ACC112 (cell line): ENCODE measurements around the gene EEF1A1.

ENCODE experiments used
- H2AFZ ChIP-seq: fragments of 200-600 bp; sonication (generic); one replicate; pipeline ENCODE4 v1.6.0; 2017; ENCODE audit warnings: antibody characterized with exemption, low read length; ENCODE audit not compliant: unreplicated experiment
- H3K27ac ChIP-seq: fragments of 200-600 bp; sonication (generic); 2 replicates; pipeline ENCODE4 v1.5.1; 2014; ENCODE audit warnings: low read depth, mild to moderate bottlenecking, antibody characterized with exemption, low read length, moderate library complexity
- H3K27me3 ChIP-seq: fragments of 200-600 bp; sonication (generic); 2 replicates; pipeline ENCODE4 v1.6.1; 2014; ENCODE audit warnings: mild to moderate bottlenecking, antibody characterized with exemption, low read length, moderate library complexity, mixed read lengths; ENCODE audit not compliant: insufficient read depth
- H3K36me3 ChIP-seq: fragments of 200-600 bp; sonication (generic); 2 replicates; pipeline ENCODE4 v1.6.1; 2016; ENCODE audit warnings: mild to moderate bottlenecking, antibody characterized with exemption, low read length, moderate library complexity, mixed read lengths; ENCODE audit not compliant: insufficient read depth
- H3K4me1 ChIP-seq: fragments of 200-600 bp; sonication (generic); one replicate; pipeline ENCODE4 v1.6.1; 2016; ENCODE audit warnings: low read length, mixed read lengths; ENCODE audit not compliant: insufficient read depth, unreplicated experiment, control insufficient read depth
- H3K4me3 ChIP-seq: fragments of 200-600 bp; sonication (generic); 2 replicates; pipeline ENCODE4 v1.5.1; 2014; ENCODE audit warnings: mild to moderate bottlenecking, low read depth, low read length
- H3K79me2 ChIP-seq: fragments of 200-600 bp; sonication (generic); one replicate; pipeline ENCODE4 v1.6.0; 2016; ENCODE audit warnings: low read length; ENCODE audit not compliant: control insufficient read depth, unreplicated experiment, insufficient read depth

EEF1A1 gene

DNA sequence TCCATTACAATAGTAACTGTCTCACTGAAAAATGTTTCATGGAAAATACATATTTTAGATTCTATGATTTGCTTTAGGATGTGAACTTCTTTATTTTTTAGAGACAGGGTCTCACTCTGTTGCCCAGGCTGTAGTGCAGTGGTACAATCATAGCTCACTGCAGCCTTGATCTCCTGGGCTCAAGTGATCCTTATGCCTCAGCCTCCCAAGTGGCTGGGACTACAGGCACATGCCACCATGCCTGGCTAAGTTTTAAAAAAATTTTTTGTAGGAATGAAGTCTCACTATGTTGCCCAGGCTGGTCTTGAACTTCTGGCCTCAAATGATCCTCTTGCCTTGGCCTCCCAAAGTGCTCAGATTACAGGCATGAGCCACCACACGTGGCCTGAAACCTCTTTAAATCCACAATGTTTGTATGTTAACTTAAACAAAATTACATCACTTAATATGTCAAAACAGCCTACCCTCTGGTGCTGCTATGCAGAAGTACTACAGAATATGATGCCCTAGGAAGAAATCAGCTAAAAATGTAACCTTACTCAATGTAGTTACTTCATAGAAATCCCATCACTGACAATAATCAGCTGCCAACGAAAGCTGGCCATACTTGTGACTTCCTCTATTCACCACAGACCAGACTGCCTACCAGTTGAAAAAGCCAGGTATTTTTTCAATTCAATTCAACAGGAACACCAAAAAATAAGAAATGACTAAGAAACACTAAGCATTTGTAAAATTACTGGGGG is 17.6 kb downstream of the EEF1A1 start:
- no peaks in the 10 kb centered on the region for H3K27me3 ChIP-seq
- no peaks in the 10 kb centered on the region for H3K79me2 ChIP-seq
- no peak overlapping the region for H3K4me3 ChIP-seq
- no peaks in the 10 kb centered on the region for H3K4me1 ChIP-seq
- peaks cover 16% of the 10 kb centered on the region for H3K36me3 ChIP-seq
- H2AFZ ChIP-seq: no peak overlapping the region
- no peak overlapping the region for H3K27ac ChIP-seq

DNA sequence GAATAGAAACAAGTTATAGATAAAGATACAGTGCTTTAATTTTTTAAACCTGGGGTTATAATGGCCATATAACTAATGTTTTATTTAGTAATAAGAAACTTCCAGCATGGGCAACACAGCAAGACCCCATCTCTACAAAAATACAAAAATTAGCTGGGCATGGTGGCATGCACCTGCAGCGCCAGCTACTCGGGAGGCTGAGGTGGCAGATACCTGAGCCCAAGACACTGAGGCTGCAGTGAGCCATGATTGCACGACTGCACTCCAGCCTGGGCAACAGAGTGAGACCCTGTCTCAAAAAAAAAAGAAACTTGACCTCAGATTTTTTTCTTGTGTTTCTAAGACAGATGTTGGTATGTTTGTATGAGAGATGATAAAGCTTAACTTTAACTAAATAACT is 22.9 kb downstream of the EEF1A1 start:
- no peak overlapping the region for H2AFZ ChIP-seq
- H3K27me3 ChIP-seq: no peaks in the 10 kb centered on the region
- H3K36me3 ChIP-seq: peaks cover 29% of the 10 kb centered on the region
- H3K4me1 ChIP-seq: no peaks in the 10 kb centered on the region
- H3K79me2 ChIP-seq: no peaks in the 10 kb centered on the region
- H3K4me3 ChIP-seq: no peak overlapping the region
- H3K27ac ChIP-seq: no peak overlapping the region

DNA sequence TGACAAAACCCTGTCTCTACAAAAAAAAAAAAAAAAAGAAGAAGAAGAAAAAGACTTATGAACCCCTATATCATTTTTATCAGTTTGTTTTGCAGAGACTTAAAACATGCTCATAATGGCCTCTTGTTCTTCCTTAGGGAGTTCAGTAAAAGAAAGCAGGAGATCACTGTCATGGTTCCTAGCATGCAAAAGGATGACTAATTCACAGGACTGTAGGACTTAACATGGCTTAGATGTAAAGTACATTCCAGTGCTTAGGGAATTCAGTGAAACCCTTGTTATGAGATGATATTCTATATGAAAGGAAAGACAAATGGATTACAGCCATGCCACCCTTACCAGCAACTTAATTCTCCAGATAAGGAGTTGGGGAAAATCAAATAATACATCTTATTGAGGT is 29.5 kb downstream of the EEF1A1 start:
- Histone ChIP-seq H3K27me3 (no peaks in the 10 kb centered on the region), H3K36me3 (peaks cover 34% of the 10 kb centered on the region), H3K4me1 (no peaks in the 10 kb centered on the region), H2AFZ (no peak overlapping the region), H3K27ac (no peak overlapping the region), H3K4me3 (no peak overlapping the region), H3K79me2 (no peaks in the 10 kb centered on the region)

DNA sequence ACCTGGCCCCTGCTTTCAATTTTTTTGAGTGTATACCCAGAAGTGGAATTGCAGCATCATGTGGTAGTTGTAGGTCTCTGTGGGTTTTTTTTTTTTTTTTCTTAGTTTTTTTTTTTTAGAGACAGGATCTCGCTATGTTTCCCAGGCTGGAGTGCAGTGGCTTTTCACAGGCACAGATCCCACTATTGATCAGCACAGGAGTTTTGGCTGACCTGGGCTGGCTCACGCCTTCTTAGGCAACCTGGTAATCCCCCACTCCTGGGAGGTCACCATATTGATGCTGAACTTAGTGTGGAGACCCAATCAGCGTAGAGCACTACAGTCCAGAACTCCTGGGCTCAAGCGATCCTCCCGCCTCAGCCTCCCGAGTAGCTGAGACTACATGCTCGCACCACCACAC is 33.4 kb downstream of the EEF1A1 start:
- no peaks in the 10 kb centered on the region for H3K79me2 ChIP-seq
- no peaks in the 10 kb centered on the region for H3K4me1 ChIP-seq
- no peak overlapping the region for H3K27ac ChIP-seq
- H3K36me3 ChIP-seq: peaks cover 31% of the 10 kb centered on the region
- no peak overlapping the region for H3K4me3 ChIP-seq
- H2AFZ ChIP-seq: no peak overlapping the region
- no peaks in the 10 kb centered on the region for H3K27me3 ChIP-seq

DNA sequence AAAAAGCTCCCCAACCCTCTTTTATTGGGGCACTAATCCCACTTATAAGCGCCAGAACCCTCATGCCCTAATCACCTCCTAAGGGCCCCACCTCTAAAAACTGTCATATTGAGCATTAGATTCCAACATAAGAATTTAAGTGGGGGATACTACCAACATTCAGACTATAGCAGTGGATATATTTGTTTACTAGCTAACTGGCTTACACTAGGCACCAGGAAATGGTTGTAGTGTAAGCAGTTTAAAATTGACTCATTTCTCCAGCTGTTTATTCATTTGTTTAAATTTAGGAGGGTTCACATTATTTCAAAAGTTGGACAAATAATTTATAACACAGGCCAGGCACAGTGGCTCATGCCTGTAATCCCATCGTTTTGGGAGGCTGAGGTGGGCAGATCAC is 36.4 kb downstream of the EEF1A1 start:
- Histone ChIP-seq H3K36me3 (peaks cover 26% of the 10 kb centered on the region), H3K4me3 (no peak overlapping the region), H3K27me3 (no peaks in the 10 kb centered on the region), H3K27ac (no peak overlapping the region), H3K79me2 (no peaks in the 10 kb centered on the region), H3K4me1 (no peaks in the 10 kb centered on the region), H2AFZ (no peak overlapping the region)

DNA sequence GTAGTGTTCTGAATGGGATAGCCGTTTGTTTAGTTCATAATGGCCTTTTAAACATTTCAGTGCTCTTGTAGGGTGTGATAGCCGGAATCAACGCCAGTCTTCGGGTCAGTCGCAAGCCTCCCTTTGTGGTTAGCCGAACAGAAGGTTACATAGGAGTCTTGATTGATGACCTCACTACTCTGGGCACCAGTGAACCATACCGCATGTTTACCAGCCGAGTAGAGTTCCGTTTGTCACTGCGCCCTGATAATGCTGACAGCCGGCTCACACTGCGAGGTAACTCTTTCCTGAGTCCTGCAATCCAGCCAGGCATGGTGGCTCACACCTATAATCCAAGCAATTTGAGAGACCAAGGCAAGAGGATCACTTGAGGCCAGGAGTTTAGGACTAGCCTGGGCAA is 38.9 kb downstream of the EEF1A1 start:
- Histone ChIP-seq H2AFZ (no peak overlapping the region), H3K36me3 (peaks cover 12% of the 10 kb centered on the region), H3K27me3 (no peaks in the 10 kb centered on the region), H3K4me3 (no peak overlapping the region), H3K27ac (no peak overlapping the region), H3K4me1 (no peaks in the 10 kb centered on the region), H3K79me2 (no peaks in the 10 kb centered on the region)

DNA sequence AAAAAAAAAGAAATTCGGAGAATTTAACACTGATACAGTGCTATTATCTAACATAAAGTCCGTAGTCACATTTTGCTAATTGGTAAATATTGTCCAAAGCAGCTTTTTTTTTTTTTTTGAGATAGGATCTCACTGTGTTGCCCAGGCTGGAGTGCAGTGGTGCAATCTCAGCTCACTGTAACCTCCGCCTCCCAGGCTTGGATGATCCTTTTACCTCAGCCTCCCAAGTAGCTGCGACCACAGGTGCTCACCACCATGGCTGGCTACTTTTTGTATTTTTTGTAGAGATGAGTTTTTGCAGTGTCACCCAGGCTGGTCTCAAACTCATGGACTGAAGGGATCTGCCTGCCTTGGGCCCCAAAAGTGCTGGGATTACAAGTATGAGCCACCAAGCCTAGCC is 43.4 kb downstream of the EEF1A1 start:
- H3K4me1 ChIP-seq: no peaks in the 10 kb centered on the region
- no peaks in the 10 kb centered on the region for H3K27me3 ChIP-seq
- H3K27ac ChIP-seq: no peak overlapping the region
- no peaks in the 10 kb centered on the region for H3K79me2 ChIP-seq
- no peak overlapping the region for H3K4me3 ChIP-seq
- H2AFZ ChIP-seq: no peak overlapping the region
- H3K36me3 ChIP-seq: peaks cover 9% of the 10 kb centered on the region

DNA sequence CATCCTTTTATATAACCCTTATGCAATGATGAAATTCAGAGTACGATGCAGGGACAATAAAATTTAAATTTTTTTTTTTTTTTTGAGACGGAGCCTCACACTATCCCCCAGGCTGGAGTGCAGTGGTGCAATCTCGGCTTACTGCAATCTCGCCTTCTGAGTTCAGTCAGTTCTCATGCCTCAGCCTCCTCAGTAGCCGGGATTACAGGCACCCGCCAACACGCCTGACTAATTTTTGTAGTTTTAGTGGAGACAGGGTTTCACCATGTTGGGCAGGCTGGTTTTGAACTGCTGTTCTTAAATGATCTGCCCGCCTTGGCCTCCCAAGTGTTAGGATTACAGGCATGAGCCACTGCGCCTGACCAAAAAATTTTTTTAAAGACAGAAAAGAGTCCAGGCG is 44.1 kb downstream of the EEF1A1 start:
- Histone ChIP-seq H3K4me1 (no peaks in the 10 kb centered on the region), H2AFZ (no peak overlapping the region), H3K4me3 (no peak overlapping the region), H3K36me3 (peaks cover 3% of the 10 kb centered on the region), H3K79me2 (no peaks in the 10 kb centered on the region), H3K27me3 (no peaks in the 10 kb centered on the region), H3K27ac (no peak overlapping the region)

DNA sequence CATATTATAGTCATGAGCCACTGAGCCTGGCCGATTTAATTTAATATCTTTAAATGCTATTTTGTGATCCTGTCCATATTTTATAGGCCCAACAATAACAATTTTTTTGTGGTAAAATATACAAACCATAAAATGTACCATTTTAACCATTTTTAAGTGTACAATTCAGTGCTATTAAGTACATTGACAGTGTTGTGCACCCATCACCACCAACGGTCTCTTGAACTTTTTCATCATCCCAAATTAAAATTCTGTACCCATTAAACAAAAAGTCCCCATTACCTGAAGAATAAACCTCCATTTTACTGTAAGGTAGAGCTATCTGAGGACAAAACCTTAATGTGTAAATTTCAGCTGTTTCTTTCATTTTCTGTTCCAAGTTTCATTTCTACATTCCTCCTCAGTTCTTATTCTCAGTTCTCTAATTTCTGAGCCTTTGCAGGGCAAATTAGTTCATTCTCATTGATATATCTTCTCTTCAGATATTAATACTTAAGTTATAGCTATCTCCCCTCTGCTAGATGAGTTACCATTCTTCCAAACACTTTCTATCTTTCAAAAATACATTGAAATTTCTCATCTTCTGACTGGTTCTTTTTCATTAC is 49.0 kb downstream of the EEF1A1 start:
- Histone ChIP-seq H3K36me3 (peaks cover 7% of the 10 kb centered on the region), H3K4me1 (no peaks in the 10 kb centered on the region), H3K27ac (no peak overlapping the region), H3K4me3 (no peak overlapping the region), H2AFZ (no peak overlapping the region), H3K79me2 (no peaks in the 10 kb centered on the region), H3K27me3 (no peaks in the 10 kb centered on the region)
